Neural cell (in vitro differentiated cells): ENCODE measurements around the gene FSIP1. TPM values are rescaled to one million over a fixed set of nuclear protein-coding genes. Genes with fewer than 3 reads are reported as not detected.

Source experiments
- H2AFZ ChIP-seq: fragments of 200-600, 300-800 bp; sonication (generic), shearing (Covaris generic); 2 replicates; pipeline ENCODE4 v1.6.0; 2014; ENCODE audit warnings: low read depth, mild to moderate bottlenecking, antibody characterized with exemption, low read length, moderate library complexity
- H3F3A ChIP-seq: fragments of 200-600 bp; shearing (Covaris generic); 2 replicates; pipeline ENCODE4 v1.6.1; 2016; ENCODE audit warnings: mild to moderate bottlenecking, moderate library complexity, mixed read lengths, antibody characterized with exemption, low read length; ENCODE audit not compliant: insufficient read depth, poor library complexity, severe bottlenecking
- H3K27ac ChIP-seq: fragments of 200-600, 300-800 bp; sonication (generic), shearing (Covaris generic); 2 replicates; pipeline ENCODE4 v1.5.1; 2014; ENCODE audit warnings: mild to moderate bottlenecking, low read length, moderate library complexity
- H3K27me3 ChIP-seq: fragments of 300-800, 200-600 bp; sonication (generic), shearing (Covaris generic); 2 replicates; pipeline ENCODE4 v1.6.0; 2014; ENCODE audit warnings: mild to moderate bottlenecking, low read depth, low read length, moderate library complexity; ENCODE audit not compliant: insufficient read depth
- H3K36me3 ChIP-seq: fragments of 300-800, 200-600 bp; sonication (generic), shearing (Covaris generic); 2 replicates; pipeline ENCODE4 v1.5.1; 2014; ENCODE audit warnings: mild to moderate bottlenecking, antibody characterized with exemption, low read length, moderate library complexity; ENCODE audit not compliant: insufficient read depth
- H3K4me2 ChIP-seq: fragments of 300-800, 200-600 bp; sonication (generic), shearing (Covaris generic); 2 replicates; pipeline ENCODE4 v1.6.0; 2014; ENCODE audit warnings: mild to moderate bottlenecking, low read length
- H3K4me3 ChIP-seq: fragments of 300-800, 200-600 bp; sonication (generic), shearing (Covaris generic); 2 replicates; pipeline ENCODE4 v1.5.1; 2014; ENCODE audit warnings: mild to moderate bottlenecking, low read length, moderate library complexity
- H3K79me2 ChIP-seq: fragments of 200-600 bp; shearing (Covaris generic); replicated peaks from 2 replicates; pipeline ENCODE4 v1.6.0; 2014; ENCODE audit warnings: mild to moderate bottlenecking, low read length, moderate library complexity; ENCODE audit not compliant: insufficient read depth
- H3K9ac ChIP-seq: fragments of 300-800, 200-600 bp; sonication (generic), shearing (Covaris generic); 2 replicates; pipeline ENCODE4 v1.6.1; 2016; ENCODE audit warnings: mild to moderate bottlenecking, low read length, mixed read lengths
- H3K9me2 ChIP-seq: fragments of 200-600 bp; shearing (Covaris generic); 2 replicates; pipeline ENCODE4 v1.6.1; 2016; ENCODE audit warnings: mild to moderate bottlenecking, low read length, mixed read lengths; ENCODE audit not compliant: insufficient read depth
- H3K9me3 ChIP-seq: fragments of 200-600, 300-800 bp; sonication (generic), shearing (Covaris generic); 2 replicates; pipeline ENCODE4 v1.6.1; 2016; ENCODE audit warnings: mild to moderate bottlenecking, mixed run types, low read length, moderate library complexity, mixed read lengths
- H4K20me1 ChIP-seq: fragments of 200-600 bp; shearing (Covaris generic); 2 replicates; pipeline ENCODE4 v1.6.1; 2016; ENCODE audit warnings: mild to moderate bottlenecking, mixed run types; ENCODE audit not compliant: insufficient read depth
- CTCF ChIP-seq: fragments of 450-650 bp; IDR thresholded peaks from 2 replicates; pipeline ENCODE4 v1.5.1; 2014; ENCODE audit warnings: antibody characterized with exemption, mild to moderate bottlenecking, moderate library complexity; ENCODE audit not compliant: poor library complexity, severe bottlenecking
- EP300 ChIP-seq: fragments of 450-650 bp; conservative IDR thresholded peaks from 2 replicates; pipeline ENCODE4 v1.6.1; 2014; ENCODE audit warnings: antibody characterized with exemption, mild to moderate bottlenecking, moderate library complexity; ENCODE audit not compliant: poor library complexity, severe bottlenecking
- EZH2 ChIP-seq: fragments of 200-600, 300-800 bp; shearing (Covaris generic), sonication (generic); IDR thresholded peaks from 2 replicates; pipeline ENCODE4 v1.6.1; 2014; ENCODE audit warnings: antibody characterized with exemption, low read length, borderline replicate concordance, mild to moderate bottlenecking; ENCODE audit not compliant: insufficient read depth, poor library complexity, severe bottlenecking
- MXI1 ChIP-seq: fragments of 450-650 bp; conservative IDR thresholded peaks from 2 replicates; pipeline ENCODE4 v1.6.1; 2014; ENCODE audit warnings: antibody characterized with exemption, mild to moderate bottlenecking; ENCODE audit not compliant: poor library complexity, severe bottlenecking
- POLR2AphosphoS5 ChIP-seq: IDR thresholded peaks from 2 replicates; pipeline ENCODE4 v1.6.1; 2012
- RAD21 ChIP-seq: fragments of 450-650 bp; conservative IDR thresholded peaks from 2 replicates; pipeline ENCODE4 v1.6.1; 2014; ENCODE audit warnings: antibody characterized with exemption, mild to moderate bottlenecking, moderate library complexity
- REST ChIP-seq: IDR thresholded peaks from 2 replicates; pipeline ENCODE4 v1.6.1; 2012; ENCODE audit warnings: borderline replicate concordance
- SMC3 ChIP-seq: fragments of 450-650 bp; conservative IDR thresholded peaks from 2 replicates; pipeline ENCODE4 v1.6.1; 2014; ENCODE audit warnings: antibody characterized with exemption, mild to moderate bottlenecking, moderate library complexity; ENCODE audit not compliant: poor library complexity
- TAF1 ChIP-seq: IDR thresholded peaks from 2 replicates; pipeline ENCODE4 v1.6.1; 2012; ENCODE audit warnings: low read depth
- polyA plus RNA-seq: library from polyadenylated mRNA; depleted of rRNA; stranded (reverse); fragments of >200 nt; gene quantifications from 2 replicates; pipeline ENCODE4 v1.2.3, GENCODE V29; 2014

FSIP1 gene
- polyA plus RNA-seq, 1 donor from 2014 or later, result 3.8 TPM

GRCh38 chr15:39737196-39737550 lies 45.5 kb downstream of the FSIP1 start:
- no peaks in the 10 kb centered on the region for H3K79me2 ChIP-seq
- H3F3A ChIP-seq, result no peaks in the 10 kb centered on the region
- H3K36me3 ChIP-seq, result no peaks in the 10 kb centered on the region

GRCh38 chr15:39736412-39737195 lies 46.0 kb downstream of the FSIP1 start:
- no peak overlapping the region for H2AFZ ChIP-seq
- no peaks in the 10 kb centered on the region for H3K9me3 ChIP-seq
- H3K27ac ChIP-seq, result no peak overlapping the region
- no peak for TF ChIP-seq EZH2
- TF ChIP-seq MXI1, result no peak
- TF ChIP-seq TAF1, result no peak
- TF ChIP-seq REST, result no peak
- no peak for TF ChIP-seq POLR2AphosphoS5
- TF ChIP-seq SMC3, result no peak
- TF ChIP-seq RAD21, result no peak

More at GRCh38 chr15:39737196-39737550, 45.5 kb downstream of the FSIP1 start:
- no peaks in the 10 kb centered on the region for H3K9me3 ChIP-seq
- H3K4me2 ChIP-seq, result no peak overlapping the region
- TF ChIP-seq EZH2, result no peak
- no peak for TF ChIP-seq MXI1
- TF ChIP-seq SMC3, result no peak
- no peak for TF ChIP-seq REST
- TF ChIP-seq RAD21, result no peak
- no peak for TF ChIP-seq CTCF
- TF ChIP-seq EP300, result no peak
- no peak for TF ChIP-seq POLR2AphosphoS5
- H3K27ac ChIP-seq, result no peak overlapping the region
- H3K27me3 ChIP-seq, result no peaks in the 10 kb centered on the region
- H3K9ac ChIP-seq, result no peak overlapping the region
- no peaks in the 10 kb centered on the region for H3K9me2 ChIP-seq
- H3K4me3 ChIP-seq, result no peak overlapping the region
- H2AFZ ChIP-seq, result no peak overlapping the region
- H4K20me1 ChIP-seq, result no peaks in the 10 kb centered on the region

More at GRCh38 chr15:39736412-39737195, 46.0 kb downstream of the FSIP1 start:
- H3K79me2 ChIP-seq, result no peaks in the 10 kb centered on the region
- H3K36me3 ChIP-seq, result no peaks in the 10 kb centered on the region
- no peaks in the 10 kb centered on the region for H4K20me1 ChIP-seq
- H3K4me3 ChIP-seq, result no peak overlapping the region
- H3K9ac ChIP-seq, result no peak overlapping the region
- no peak overlapping the region for H3K4me2 ChIP-seq
- H3F3A ChIP-seq, result no peaks in the 10 kb centered on the region
- no peaks in the 10 kb centered on the region for H3K27me3 ChIP-seq
- no peaks in the 10 kb centered on the region for H3K9me2 ChIP-seq
